Endothelial cell (in vitro differentiated cells): ENCODE measurements around the gene CLEC9A. TPM values are rescaled to one million over a fixed set of nuclear protein-coding genes. Genes with fewer than 3 reads are reported as not detected.

ENCODE experiments used
- DNase-seq: peaks from one replicate; pipeline ENCODE4 v3.0.0; 2021; ENCODE audit warnings: low spot score
- H3K27ac Mint-ChIP-seq: one replicate; pipeline ENCODE4 v1.8.0; 2021; ENCODE audit warnings: mixed read lengths, inconsistent platforms; ENCODE audit not compliant: unreplicated experiment
- H3K27me3 Mint-ChIP-seq: one replicate; pipeline ENCODE4 v1.8.0; 2021; ENCODE audit warnings: mild to moderate bottlenecking, moderate library complexity, mixed read lengths, inconsistent platforms; ENCODE audit not compliant: unreplicated experiment
- H3K36me3 Mint-ChIP-seq: one replicate; pipeline ENCODE4 v1.8.0; 2021; ENCODE audit warnings: mild to moderate bottlenecking, low read depth, mixed read lengths, inconsistent platforms; ENCODE audit not compliant: unreplicated experiment
- H3K4me1 Mint-ChIP-seq: one replicate; pipeline ENCODE4 v1.8.0; 2021; ENCODE audit warnings: mild to moderate bottlenecking, mixed read lengths, inconsistent platforms; ENCODE audit not compliant: unreplicated experiment
- H3K4me3 Mint-ChIP-seq: one replicate; pipeline ENCODE4 v1.8.0; 2021; ENCODE audit warnings: mild to moderate bottlenecking, mixed read lengths, inconsistent platforms; ENCODE audit not compliant: unreplicated experiment
- H3K9me3 Mint-ChIP-seq: one replicate; pipeline ENCODE4 v1.8.0; 2021; ENCODE audit warnings: mixed read lengths, inconsistent platforms; ENCODE audit not compliant: unreplicated experiment
- CTCF ChIP-seq: fragments of 200-600 bp; sonication (generic); IDR thresholded peaks from one replicate; pipeline ENCODE4 v1.5.0; 2021; ENCODE audit warnings: antibody characterized with exemption; ENCODE audit not compliant: unreplicated experiment
- total RNA-seq: library from RNA; stranded (reverse); fragmentation: NEBNext Ultra II Directional; extraction: Animal tissue kit (Norgen Biotek cat#: 25700); gene quantifications from one replicate; pipeline ENCODE4 v1.2.1, GENCODE V29; 2021; ENCODE audit not compliant: unreplicated experiment

Gene CLEC9A
- total RNA-seq, 1 donor from 2014 or later, result not detected

GRCh38 chr12:10065241-10065640 is 34.8 kb downstream of the CLEC9A start:
- TF ChIP-seq CTCF, result no peak
- no peaks in the 10 kb centered on the region for H3K27me3 Mint-ChIP-seq
- H3K36me3 Mint-ChIP-seq, result peaks cover 8% of the 10 kb centered on the region
- no peaks in the 10 kb centered on the region for H3K9me3 Mint-ChIP-seq
- DNase-seq, result no peak
- peak overlapping the region; percentile 93 for H3K27ac Mint-ChIP-seq
- no peak overlapping the region for H3K4me3 Mint-ChIP-seq
- peaks cover 52% of the 10 kb centered on the region for H3K4me1 Mint-ChIP-seq

- H3K4me1 Mint-ChIP-seq, result peaks cover 62% of the 10 kb centered on the region
- TF ChIP-seq CTCF, result no peak
- H3K36me3 Mint-ChIP-seq, result peaks cover 27% of the 10 kb centered on the region
- peaks cover 2% of the 10 kb centered on the region for H3K27me3 Mint-ChIP-seq
- no peaks in the 10 kb centered on the region for H3K9me3 Mint-ChIP-seq
- DNase-seq, result no peak
- H3K27ac Mint-ChIP-seq, result peak overlapping the region; percentile 99
- H3K4me3 Mint-ChIP-seq, result no peak overlapping the region
Observed at GRCh38 chr12:10067264-10067663, 36.8 kb downstream of the CLEC9A start.

GRCh38 chr12:10067942-10068341 is 37.5 kb downstream of the CLEC9A start:
- Mint-ChIP-seq H3K27me3 (peaks cover 2% of the 10 kb centered on the region), H3K27ac (peak overlapping the region; percentile 99), H3K36me3 (peaks cover 34% of the 10 kb centered on the region), H3K4me3 (peak overlapping the region; percentile 68), H3K9me3 (no peaks in the 10 kb centered on the region), H3K4me1 (peaks cover 69% of the 10 kb centered on the region)
- TF ChIP-seq CTCF, result no peak
- peak; percentile 38 for DNase-seq

- peak overlapping the region; percentile 99 for H3K27ac Mint-ChIP-seq
- H3K27me3 Mint-ChIP-seq, result peaks cover 2% of the 10 kb centered on the region
- peak; percentile 9 for DNase-seq
- no peak overlapping the region for H3K4me3 Mint-ChIP-seq
- H3K4me1 Mint-ChIP-seq, result peaks cover 71% of the 10 kb centered on the region
- no peaks in the 10 kb centered on the region for H3K9me3 Mint-ChIP-seq
- H3K36me3 Mint-ChIP-seq, result peaks cover 41% of the 10 kb centered on the region
- no peak for TF ChIP-seq CTCF
Observed at GRCh38 chr12:10068644-10069043, 38.2 kb downstream of the CLEC9A start.

GRCh38 chr12:10069099-10069498 is 38.6 kb downstream of the CLEC9A start:
- Mint-ChIP-seq H3K27me3 (peaks cover 2% of the 10 kb centered on the region), H3K4me1 (peaks cover 71% of the 10 kb centered on the region), H3K9me3 (no peaks in the 10 kb centered on the region), H3K27ac (peak overlapping the region; percentile 99), H3K4me3 (no peak overlapping the region), H3K36me3 (peaks cover 41% of the 10 kb centered on the region)
- TF ChIP-seq CTCF, result no peak
- no peak for DNase-seq
